B cell (primary cell): ENCODE data around the gene TMTC3. TPM values are rescaled to one million over a fixed set of nuclear protein-coding genes. Genes with fewer than 3 reads are reported as not detected.
A peak's percentile ranks its signal among the peaks of the same experiment; 100 is the strongest.
"Not testable (repeated sequence)": the region's sequence is repeated elsewhere in the genome, so short reads cannot be mapped to it uniquely, and the experiment has no call there.

Source experiments
- ATAC-seq: fragments of 200-7000 bp; cut with Tn5 transposase; one replicate; pipeline ENCODE4 v1.10.0; 2021; ENCODE audit warnings: low read depth, mild to moderate bottlenecking, moderate number of reproducible peaks, moderate library complexity
- CTCF ChIA-PET: fragments of 350-600 bp; sonication (Branson Sonifier 250); formaldehyde crosslinking; loops from one replicate; lab custom pipeline; 2021; ENCODE audit warnings: antibody characterized with exemption, inconsistent platforms; lab: Charles Lee
- POLR2A ChIA-PET: fragments of 350-600 bp; sonication (Branson Sonifier 250); formaldehyde crosslinking; loops from one replicate; lab custom pipeline; 2021; ENCODE audit warnings: antibody characterized with exemption; lab: Charles Lee
- DNase-seq: peaks from one replicate; pipeline ENCODE4 v3.0.0; 2013
- H2AFZ ChIP-seq: 2 replicates; pipeline ENCODE4 v1.6.1; 2012; ENCODE audit warnings: mild to moderate bottlenecking, low read depth, low read length; ENCODE audit not compliant: insufficient read depth, poor library complexity, severe bottlenecking
- H3K27ac ChIP-seq, 2 donors: 1 replicate in 1 of 2; 2 replicates in 1 of 2; pipeline ENCODE4 v1.5.1; 2012 to 2013; ENCODE audit warnings: low read length in 2 of 2, mild to moderate bottlenecking in 2 of 2, moderate library complexity in 1 of 2
- H3K27me3 ChIP-seq, 4 experiments: fragments of 200-600 bp in 1 of 4; sonication (generic) in 1 of 4; replicated peaks in 1 of 4; 1 replicate in 2 of 4; 2 replicates in 2 of 4; pipeline versions ENCODE4 v1.6.1 to v1.7.0; 2013 to 2016; ENCODE audit warnings: low read length in 3 of 4, mild to moderate bottlenecking in 2 of 4, mixed read lengths in 1 of 4, moderate library complexity in 1 of 4; ENCODE audit not compliant: insufficient read depth in 4 of 4, control insufficient read depth in 3 of 4; ENCODE audit errors: control extremely low read depth in 1 of 4
- H3K36me3 ChIP-seq, 2 experiments: replicated peaks in 1 of 2; 1 replicate in 1 of 2; 2 replicates in 1 of 2; pipeline versions ENCODE4 v1.6.1 to v1.7.1; 2013; ENCODE audit warnings: low read length in 1 of 2; ENCODE audit not compliant: insufficient read depth in 2 of 2, control insufficient read depth in 1 of 2; ENCODE audit errors: control extremely low read depth in 1 of 2, extremely low read depth in 1 of 2
- H3K4me1 ChIP-seq, 2 donors: fragments of 200-600 bp in 1 of 2; sonication (generic) in 1 of 2; 1 replicate in 1 of 2; 2 replicates in 1 of 2; pipeline versions ENCODE4 v1.5.1 to v1.6.1; 2013 to 2017; ENCODE audit warnings: low read length in 2 of 2; ENCODE audit not compliant: control insufficient read depth in 2 of 2, insufficient read depth in 2 of 2
- H3K4me2 ChIP-seq: replicated peaks from 2 replicates; pipeline ENCODE3; 2012; ENCODE audit warnings: mild to moderate bottlenecking, low read depth, low read length; ENCODE audit not compliant: poor library complexity, severe bottlenecking
- H3K4me3 ChIP-seq, 5 experiments: fragments of 200-600 bp in 1 of 5; sonication (generic) in 1 of 5; 1 replicate in 3 of 5; 2 replicates in 2 of 5; pipeline versions ENCODE4 v1.5.1 to v1.7.0; 2011 to 2016; ENCODE audit warnings: low read length in 4 of 5, mild to moderate bottlenecking in 4 of 5, low read depth in 2 of 5, control low read depth in 1 of 5, moderate library complexity in 1 of 5; ENCODE audit not compliant: insufficient read depth in 1 of 5; ENCODE audit errors: control extremely low read depth in 1 of 5, extremely low read depth in 1 of 5
- H3K79me2 ChIP-seq: fragments of 200-600 bp; sonication (generic); one replicate; pipeline ENCODE4 v1.6.0; 2016; ENCODE audit warnings: low read length; ENCODE audit not compliant: control insufficient read depth, insufficient read depth
- H3K9ac ChIP-seq: fragments of 200-600 bp; sonication (generic); 2 replicates; pipeline ENCODE4 v1.6.1; 2017; ENCODE audit warnings: mild to moderate bottlenecking, low read length, moderate library complexity
- H3K9me3 ChIP-seq, 3 donors: one replicate each; pipeline versions ENCODE4 v1.6.1 to v1.7.1; 2013; ENCODE audit warnings: low read length in 2 of 3; ENCODE audit not compliant: control insufficient read depth in 2 of 3, insufficient read depth in 1 of 3; ENCODE audit errors: control extremely low read depth in 1 of 3
- H4K20me1 ChIP-seq: 2 replicates; pipeline ENCODE4 v1.6.0; 2012; ENCODE audit warnings: mild to moderate bottlenecking, low read length; ENCODE audit not compliant: insufficient read depth, control insufficient read depth, poor library complexity, severe bottlenecking
- H3K27ac Mint-ChIP-seq: one replicate; pipeline ENCODE4 v1.8.0; 2021; ENCODE audit warnings: mixed read lengths
- H3K27me3 Mint-ChIP-seq: one replicate; pipeline ENCODE4 v1.8.0; 2021; ENCODE audit warnings: mixed read lengths
- H3K4me1 Mint-ChIP-seq: one replicate; pipeline ENCODE4 v1.8.0; 2021; ENCODE audit warnings: mixed read lengths
- H3K4me3 Mint-ChIP-seq: one replicate; pipeline ENCODE4 v1.8.0; 2021; ENCODE audit warnings: mixed read lengths
- H3K9me3 Mint-ChIP-seq: one replicate; pipeline ENCODE4 v1.8.0; 2022; ENCODE audit warnings: mixed read lengths; ENCODE audit not compliant: insufficient read depth
- EZH2 ChIP-seq: IDR thresholded peaks from 2 replicates; pipeline ENCODE4 v1.6.1; 2012; ENCODE audit warnings: borderline replicate concordance, low read depth, mild to moderate bottlenecking, moderate library complexity, low read length; ENCODE audit not compliant: insufficient read depth, poor library complexity, severe bottlenecking
- WGBS: methylation state at CpG from one replicate; pipeline ENCODE4 v1.1.5; 2013; ENCODE audit warnings: missing lambda C conversion rate; ENCODE audit not compliant: insufficient coverage; 5-methylcytosine and 5-hydroxymethylcytosine counted together
- intact Hi-C: fragments of 100-400 bp; cut with micrococcal nuclease; formaldehyde crosslinking; loops from one replicate; pipeline ENCODE4 v1.10.0; 2022
- polyA plus RNA-seq: library from polyadenylated mRNA; depleted of rRNA; stranded (reverse); fragments of >200 nt; gene quantifications from 2 replicates; pipeline ENCODE4 v1.2.3, GENCODE V29; 2012
- total RNA-seq, 2 donors: library from RNA; stranded (reverse); fragments of 120-200 nt in 1 of 2; gene quantifications; 1 replicate in 1 of 2; 2 replicates in 1 of 2; pipeline versions ENCODE4 v1.2.3 to v1.2.4, GENCODE V29; 2013 to 2022
- TF ChIP-seq, protein P1 (sequence below): fragments of 200-600 bp; IDR thresholded peaks from one replicate; pipeline ENCODE4 v1.8.0; 2022; ENCODE audit warnings: antibody characterized with exemption, mild to moderate bottlenecking

The TMTC3 gene
- total and polyA plus RNA-seq, 2 donors (not counting 1 experiment from before 2014, with no cell fraction given), result 1.7 to 10.1 TPM

DNA sequence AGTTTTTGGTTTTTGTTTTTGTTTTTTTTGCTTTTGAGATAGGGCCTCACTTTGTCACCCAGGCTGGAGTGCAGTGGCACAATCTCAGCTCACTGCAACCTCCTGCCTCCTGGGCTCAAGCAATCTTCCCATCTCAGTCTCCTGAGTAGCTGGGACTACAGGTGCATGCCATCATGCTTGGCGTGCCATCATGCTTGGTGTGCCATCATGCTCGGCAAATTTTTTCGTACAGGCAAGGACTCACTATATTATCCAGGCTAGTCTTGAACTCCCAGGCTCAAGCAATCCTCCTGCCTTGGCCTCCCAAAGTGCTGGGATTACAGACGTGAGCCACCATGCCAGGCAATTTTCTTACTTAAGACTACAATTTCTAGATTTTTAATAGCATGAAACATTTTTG is 2.4 kb upstream of the TMTC3 start:
- H3K9me3 Mint-ChIP-seq, result not testable (repeated sequence)

DNA sequence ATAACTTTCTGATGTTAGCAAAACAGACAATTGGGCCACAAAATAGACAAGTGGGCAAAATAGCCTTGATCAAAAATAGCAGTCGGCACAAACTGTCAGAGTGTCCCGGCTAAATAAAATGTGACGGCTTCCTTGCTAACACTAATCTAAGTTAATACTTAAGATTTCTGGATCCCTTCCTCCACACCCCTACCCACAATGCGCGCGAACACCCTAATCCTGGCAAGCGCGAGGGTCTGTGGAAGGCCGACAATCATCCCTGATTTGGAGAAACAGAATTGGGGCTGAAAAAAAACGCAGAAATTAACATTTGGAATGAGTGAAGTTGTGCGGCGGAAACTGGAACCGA is 708 bp upstream of the TMTC3 start:
- intact Hi-C loops, result loop anchor here (5.0 kb wide), 1 partner anchor 1206 kb away; no protein-coding TSS in a partner anchor
- Histone ChIP-seq H3K4me1 (peaks cover 12% of the 10 kb centered on the region in 2 donors), H3K36me3 (no peaks in the 10 kb centered on the region), H3K4me3 (peak overlapping the region; percentile 74 to 95 (median 82)), H4K20me1 (no peaks in the 10 kb centered on the region), H3K9ac (peak overlapping the region; percentile 89), H3K79me2 (peaks cover 26% of the 10 kb centered on the region), H3K4me2 (peak overlapping the region; percentile 81), H3K27ac (peak overlapping the region; percentile 74 to 79), H3K27me3 (no peaks in the 10 kb centered on the region), H3K9me3 (no peaks in the 10 kb centered on the region), H2AFZ (peak overlapping the region; percentile 96)
- Mint-ChIP-seq H3K9me3 (no peaks in the 10 kb centered on the region), H3K27me3 (no peaks in the 10 kb centered on the region), H3K4me1 (peaks cover 27% of the 10 kb centered on the region), H3K27ac (peak overlapping the region; percentile 92), H3K4me3 (peak overlapping the region; percentile 92)
- 11% methylated on average over 9 of the region's 13 CpGs for WGBS
- TF ChIP-seq, protein P1, sequence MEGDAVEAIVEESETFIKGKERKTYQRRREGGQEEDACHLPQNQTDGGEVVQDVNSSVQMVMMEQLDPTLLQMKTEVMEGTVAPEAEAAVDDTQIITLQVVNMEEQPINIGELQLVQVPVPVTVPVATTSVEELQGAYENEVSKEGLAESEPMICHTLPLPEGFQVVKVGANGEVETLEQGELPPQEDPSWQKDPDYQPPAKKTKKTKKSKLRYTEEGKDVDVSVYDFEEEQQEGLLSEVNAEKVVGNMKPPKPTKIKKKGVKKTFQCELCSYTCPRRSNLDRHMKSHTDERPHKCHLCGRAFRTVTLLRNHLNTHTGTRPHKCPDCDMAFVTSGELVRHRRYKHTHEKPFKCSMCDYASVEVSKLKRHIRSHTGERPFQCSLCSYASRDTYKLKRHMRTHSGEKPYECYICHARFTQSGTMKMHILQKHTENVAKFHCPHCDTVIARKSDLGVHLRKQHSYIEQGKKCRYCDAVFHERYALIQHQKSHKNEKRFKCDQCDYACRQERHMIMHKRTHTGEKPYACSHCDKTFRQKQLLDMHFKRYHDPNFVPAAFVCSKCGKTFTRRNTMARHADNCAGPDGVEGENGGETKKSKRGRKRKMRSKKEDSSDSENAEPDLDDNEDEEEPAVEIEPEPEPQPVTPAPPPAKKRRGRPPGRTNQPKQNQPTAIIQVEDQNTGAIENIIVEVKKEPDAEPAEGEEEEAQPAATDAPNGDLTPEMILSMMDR, result no peak
- TF ChIP-seq EZH2, result no peak
- ATAC-seq (no peak), DNase-seq (no peak)
- ChIA-PET POLR2A (interaction anchor here (0.6 to 1.0 kb wide), 3 partner anchors 106 to 1386 kb away, joined by 3 to 5 read pairs (median 3); partner anchors contain the start of gene POC1B), CTCF (no interaction called here)

More for the DNA sequence above, 2.4 kb upstream of the TMTC3 start:
- H3K27me3 ChIP-seq, H3K4me3 ChIP-seq, H4K20me1 ChIP-seq, DNase-seq, H3K9me3 ChIP-seq, CTCF ChIA-PET, ATAC-seq, H3K27ac ChIP-seq, H3K9ac ChIP-seq, H2AFZ ChIP-seq, H3K4me2 ChIP-seq, POLR2A ChIA-PET, H3K36me3 ChIP-seq, H3K27me3 Mint-ChIP-seq, H3K4me3 Mint-ChIP-seq, H3K27ac Mint-ChIP-seq: not testable (repeated sequence)
- intact Hi-C loops, result loop anchor here (5.0 kb wide), 1 partner anchor 1208 kb away; no protein-coding TSS in a partner anchor
- Histone ChIP-seq H3K79me2 (peaks cover 22% of the 10 kb centered on the region), H3K4me1 (peaks cover 12% of the 10 kb centered on the region in 2 donors)
- WGBS, result 96% methylated on average over 4 of the region's 4 CpGs
- H3K4me1 Mint-ChIP-seq, result peaks cover 27% of the 10 kb centered on the region
